SK-N-SH treated with all-trans-retinoic acid at 6 μM for 48 hours (cell line): Measurements from ENCODE around the gene NUB1.

Source experiments
- ARNTL ChIP-seq: fragments of 450-650 bp; formaldehyde crosslinking; IDR thresholded peaks from 2 replicates; pipeline ENCODE4 v1.5.0; 2020; ENCODE audit warnings: low read depth, mild to moderate bottlenecking, moderate library complexity, borderline replicate concordance
- BACH2 ChIP-seq: fragments of 250-450 bp; sonication (Bioruptor Pico); IDR thresholded peaks from 2 replicates; pipeline ENCODE4 v1.9.0; 2021; ENCODE audit warnings: mild to moderate bottlenecking, borderline replicate concordance
- GLIS3 ChIP-seq: fragments of 250-450 bp; sonication (Bioruptor Pico); IDR thresholded peaks from 2 replicates; pipeline ENCODE4 v1.5.0; 2020; ENCODE audit warnings: mild to moderate bottlenecking, moderate library complexity
- OSR1 ChIP-seq: fragments of 250-450 bp; sonication (Bioruptor Pico); IDR thresholded peaks from 2 replicates; pipeline ENCODE4 v1.8.0; 2022; ENCODE audit warnings: moderate library complexity, mild to moderate bottlenecking, inconsistent platforms
- PATZ1 ChIP-seq: fragments of 250-450 bp; sonication (Bioruptor Pico); IDR thresholded peaks from 2 replicates; pipeline ENCODE4 v1.8.0; 2020; ENCODE audit warnings: mild to moderate bottlenecking, moderate library complexity, borderline replicate concordance
- RARB ChIP-seq: fragments of 250-450 bp; sonication (Bioruptor Pico); IDR thresholded peaks from 2 replicates; pipeline ENCODE4 v1.8.0; 2021; ENCODE audit warnings: mild to moderate bottlenecking, moderate library complexity
- SNAI2 ChIP-seq: fragments of 250-450 bp; sonication (Bioruptor Pico); IDR thresholded peaks from 2 replicates; pipeline ENCODE4 v1.5.0; 2020; ENCODE audit warnings: mild to moderate bottlenecking, moderate library complexity
- TCF4 ChIP-seq: fragments of 250-450 bp; sonication (Bioruptor Pico); IDR thresholded peaks from 2 replicates; pipeline ENCODE4 v1.8.0; 2021; ENCODE audit warnings: mild to moderate bottlenecking, moderate library complexity, borderline replicate concordance
- TOX ChIP-seq: fragments of 250-450 bp; sonication (Bioruptor Pico); IDR thresholded peaks from 2 replicates; pipeline ENCODE4 v1.8.0; 2021; ENCODE audit warnings: mild to moderate bottlenecking, moderate library complexity, borderline replicate concordance
- ZFP3 ChIP-seq: fragments of 250-450 bp; sonication (Bioruptor Pico); IDR thresholded peaks from 2 replicates; pipeline ENCODE4 v1.5.0; 2020; ENCODE audit warnings: mild to moderate bottlenecking, moderate library complexity
- ZFP30 ChIP-seq: fragments of 450-650 bp; formaldehyde crosslinking; IDR thresholded peaks from 2 replicates; pipeline ENCODE4 v1.5.0; 2022; ENCODE audit warnings: mild to moderate bottlenecking, moderate library complexity
- ZNF565 ChIP-seq: fragments of 450-650 bp; formaldehyde crosslinking; conservative IDR thresholded peaks from 2 replicates; pipeline ENCODE4 v1.5.0; 2020; ENCODE audit warnings: low read depth, mild to moderate bottlenecking, moderate library complexity
- ZNF70 ChIP-seq: fragments of 450-650 bp; formaldehyde crosslinking; IDR thresholded peaks from 2 replicates; pipeline ENCODE4 v1.5.0; 2020; ENCODE audit warnings: mild to moderate bottlenecking, moderate library complexity
- TF ChIP-seq, protein P1 (sequence below): fragments of 250-450 bp; sonication (Bioruptor Pico); IDR thresholded peaks from 2 replicates; pipeline ENCODE4 v1.5.1; 2020; ENCODE audit warnings: low read depth, mild to moderate bottlenecking, moderate library complexity

- no peak for TF ChIP-seq OSR1 (CRISPR knock-in tag)
- TF ChIP-seq ARNTL (CRISPR knock-in tag): no peak
- TF ChIP-seq RARB (CRISPR knock-in tag): no peak
- no peak for TF ChIP-seq BACH2 (CRISPR knock-in tag)
- no peak for TF ChIP-seq GLIS3 (CRISPR knock-in tag)
- TF ChIP-seq, protein P1, sequence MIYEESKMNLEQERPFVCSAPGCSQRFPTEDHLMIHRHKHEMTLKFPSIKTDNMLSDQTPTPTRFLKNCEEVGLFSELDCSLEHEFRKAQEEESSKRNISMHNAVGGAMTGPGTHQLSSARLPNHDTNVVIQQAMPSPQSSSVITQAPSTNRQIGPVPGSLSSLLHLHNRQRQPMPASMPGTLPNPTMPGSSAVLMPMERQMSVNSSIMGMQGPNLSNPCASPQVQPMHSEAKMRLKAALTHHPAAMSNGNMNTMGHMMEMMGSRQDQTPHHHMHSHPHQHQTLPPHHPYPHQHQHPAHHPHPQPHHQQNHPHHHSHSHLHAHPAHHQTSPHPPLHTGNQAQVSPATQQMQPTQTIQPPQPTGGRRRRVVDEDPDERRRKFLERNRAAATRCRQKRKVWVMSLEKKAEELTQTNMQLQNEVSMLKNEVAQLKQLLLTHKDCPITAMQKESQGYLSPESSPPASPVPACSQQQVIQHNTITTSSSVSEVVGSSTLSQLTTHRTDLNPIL: no peak
- TF ChIP-seq TOX (CRISPR knock-in tag): no peak
- TF ChIP-seq ZNF565 (CRISPR knock-in tag): no peak
- no peak for TF ChIP-seq TCF4
- no peak for TF ChIP-seq ZFP3 (CRISPR knock-in tag)
- no peak for TF ChIP-seq PATZ1 (CRISPR knock-in tag)
- no peak for TF ChIP-seq ZFP30
- no peak for TF ChIP-seq ZNF70
- TF ChIP-seq SNAI2 (CRISPR knock-in tag): no peak
Measured at GRCh38 chr7:151372612-151373265, 31.1 kb downstream of the NUB1 start.
